H1 (cell line): ENCODE results near the gene SSR2. TPM values are rescaled to one million over a fixed set of nuclear protein-coding genes. Genes with fewer than 3 reads are reported as not detected.

Experiments used
- ASH2L ChIP-seq: fragments of 200-600, 300-600 bp; sonication (generic); IDR thresholded peaks from one replicate; pipeline ENCODE4 v1.7.1; 2017; ENCODE audit warnings: low read length
- E2F6 ChIP-seq: IDR thresholded peaks from 2 replicates; pipeline ENCODE4 v1.6.1; 2012; ENCODE audit warnings: inconsistent platforms
- EP300 ChIP-seq, 2 experiments: IDR thresholded peaks; 1 replicate in 1 of 2; 2 replicates in 1 of 2; pipeline ENCODE4 v1.6.1; 2011 to 2012; ENCODE audit warnings: low read depth in 2 of 2, low read length in 2 of 2, mild to moderate bottlenecking in 2 of 2, borderline replicate concordance in 1 of 2, inconsistent platforms in 1 of 2, moderate library complexity in 1 of 2
- KDM5A ChIP-seq: fragments of 200-600 bp; IDR thresholded peaks from 2 replicates; pipeline ENCODE4 v1.7.1; 2012; ENCODE audit warnings: mild to moderate bottlenecking, low read length, inconsistent platforms, mixed read lengths
- POLR2AphosphoS5 ChIP-seq: IDR thresholded peaks from 2 replicates; pipeline ENCODE4 v1.6.1; 2011; ENCODE audit warnings: low read depth, low read length
- RBBP5 ChIP-seq: IDR thresholded peaks from 2 replicates; pipeline ENCODE4 v1.7.1; 2012; ENCODE audit warnings: low read depth, mild to moderate bottlenecking, inconsistent platforms, low read length, moderate library complexity, borderline replicate concordance
- SIN3A ChIP-seq, 2 experiments: IDR thresholded peaks in 1 of 2; conservative IDR thresholded peaks in 1 of 2; 2 replicates each; pipeline ENCODE4 v1.6.1; 2011 to 2012; ENCODE audit warnings: low read length in 2 of 2, improper control_type of control experiment in 1 of 2, low read depth in 1 of 2, mild to moderate bottlenecking in 1 of 2
- SIX5 ChIP-seq: IDR thresholded peaks from 2 replicates; pipeline ENCODE4 v1.6.1; 2011; ENCODE audit warnings: mild to moderate bottlenecking, low read depth, low read length
- TBP ChIP-seq: IDR thresholded peaks from 2 replicates; pipeline ENCODE4 v1.6.1; 2011; ENCODE audit warnings: low read depth, low read length, improper control_type of control experiment
- TCF12 ChIP-seq: IDR thresholded peaks from 2 replicates; pipeline ENCODE4 v1.6.1; 2011; ENCODE audit warnings: low read depth, mild to moderate bottlenecking, low read length
- USF2 ChIP-seq: IDR thresholded peaks from 2 replicates; pipeline ENCODE4 v1.6.1; 2011; ENCODE audit warnings: low read length, improper control_type of control experiment
- polyA plus RNA-seq, 7 experiments: library from polyadenylated mRNA; depleted of rRNA in 3 of 7; stranded (reverse) in 5 of 7; unstranded in 2 of 7; fragments of >200 nt in 5 of 7; fragments of 200-250 nt in 2 of 7; gene quantifications; 1 replicate in 5 of 7; 2 replicates in 1 of 7; 4 replicates in 1 of 7; pipeline versions ENCODE4 v1.2.1 to v1.2.3, GENCODE V29; 2011 to 2013; ENCODE audit warnings: missing spikeins in 2 of 7, mixed read lengths in 2 of 7
- total RNA-seq: library from RNA; stranded (reverse); fragmentation: NEBNext Ultra II Directional; extraction: Animal tissue kit (Norgen Biotek cat#: 25700); gene quantifications from 2 replicates; pipeline ENCODE4 v1.2.1, GENCODE V29; 2021
- TF ChIP-seq, protein P1 (sequence below): IDR thresholded peaks from 2 replicates; pipeline ENCODE4 v1.6.1; 2012; ENCODE audit warnings: inconsistent platforms

The SSR2 gene
- total and polyA plus RNA-seq, 2 of the 8 experiments (the other 6 are each of a cell fraction or from before 2014, with no cell fraction given) = 190 to 648 TPM

GRCh38 chr1:156054500-156055280 lies 33.9 kb upstream of the SSR2 start, which contains the start of gene LAMTOR2 (continued):
- TF ChIP-seq KDM5A = peak; percentile 47; the same call in 1 of the 2 replicates
- peak; percentile 87 for TF ChIP-seq RBBP5
- peak; percentile 25 to 92; a peak in 3 of 4 replicates for TF ChIP-seq SIN3A (conservative IDR thresholded peaks at IDR 0.05 in 1 of 2, IDR thresholded peaks at IDR 0.05 in 1 of 2; ENCODE audit: low read depth in 1 of 2, low read length in 2 of 2)
- peak; percentile 87 for TF ChIP-seq ASH2L
- TF ChIP-seq, protein P1, sequence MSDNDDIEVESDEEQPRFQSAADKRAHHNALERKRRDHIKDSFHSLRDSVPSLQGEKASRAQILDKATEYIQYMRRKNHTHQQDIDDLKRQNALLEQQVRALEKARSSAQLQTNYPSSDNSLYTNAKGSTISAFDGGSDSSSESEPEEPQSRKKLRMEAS = peak; percentile 96
- peak; percentile 87 for TF ChIP-seq POLR2AphosphoS5
- no peak for TF ChIP-seq TCF12
- TF ChIP-seq EP300 (IDR thresholded peaks at IDR 0.05; ENCODE audit: borderline replicate concordance in 1 of 2, low read depth in 2 of 2, low read length in 2 of 2) = no peak
- TF ChIP-seq USF2 = 0 out of 2 replicates have a peak, but pooled peaks have one; percentile 10
- peak; percentile 98 for TF ChIP-seq SIX5
- TF ChIP-seq TBP = peak; percentile 32; the same call in 1 of the 2 replicates
- TF ChIP-seq E2F6 = peak; percentile 76; the same call in 1 of the 2 replicates
